ENCODE measurements around the gene CST3. TPM values are rescaled to one million over a fixed set of nuclear protein-coding genes. Genes with fewer than 3 reads are reported as not detected.

The CST3 gene
- polyA plus RNA-seq, 1 donor (not counting 4 experiments of a cell fraction or from before 2014, with no cell fraction given): 194 TPM

GRCh38 chr20:23608251-23608846 lies 29.4 kb downstream of the CST3 start:
- Histone ChIP-seq H4K20me1 (ENCODE audit: control insufficient read depth, extremely low read depth, insufficient read depth, low read length) (no peaks in the 10 kb centered on the region), H3K4me2 (ENCODE audit: control insufficient read depth, extremely low read depth, insufficient read depth, low read depth, low read length) (no peak overlapping the region), H2AFZ (ENCODE audit: control insufficient read depth, low read length) (no peak overlapping the region), H3K9ac (ENCODE audit: control insufficient read depth, extremely low read depth, insufficient read depth, low read length) (no peak overlapping the region), H3K79me2 (ENCODE audit: control insufficient read depth, insufficient read depth, low read length) (no peaks in the 10 kb centered on the region), H3K27ac (ENCODE audit: control insufficient read depth, insufficient read depth, low read length) (no peak overlapping the region), H3K4me1 (ENCODE audit: control insufficient read depth, extremely low read depth, insufficient read depth, low read length) (no peaks in the 10 kb centered on the region), H3K27me3 (ENCODE audit: control insufficient read depth, extremely low read depth, insufficient read depth, low read length) (no peaks in the 10 kb centered on the region), H3K4me3 (ENCODE audit: control insufficient read depth in 2 of 3, extremely low read depth in 1 of 3, insufficient read depth in 2 of 3, low read depth in 1 of 3, low read length in 3 of 3) (no peak overlapping the region), H3K36me3 (ENCODE audit: control insufficient read depth in 2 of 2, extremely low read depth in 1 of 2, insufficient read depth in 2 of 2, low read length in 2 of 2) (no peaks in the 10 kb centered on the region), H3K9me1 (ENCODE audit: control insufficient read depth, extremely low read depth, insufficient read depth, low read length) (no peaks in the 10 kb centered on the region), H3K9me3 (ENCODE audit: control insufficient read depth, low read depth, low read length) (no peaks in the 10 kb centered on the region)
- no peak for FAIRE-seq
- TF ChIP-seq CTCF (optimal IDR thresholded peaks at IDR 0.05 in 1 of 3, IDR thresholded peaks at IDR 0.05 in 1 of 3, conservative IDR thresholded peaks at IDR 0.05 in 1 of 3; ENCODE audit: extremely low read depth in 1 of 3, insufficient read depth in 2 of 3, low read length in 3 of 3) (no peak), EZH2 (IDR thresholded peaks at IDR 0.05; ENCODE audit: low read length) (no peak)
- DNase-seq (ENCODE audit: low read depth, low spot score): no peak
- dilution Hi-C loops (cut with MboI; ENCODE audit: extremely low pct_ligation_motif_present, low sequenced_read_pairs): loop anchor here (25.0 kb wide), 1 partner anchor 196 kb away; the partner anchor contains the start of gene NAPB

- Histone ChIP-seq H3K79me2 (ENCODE audit: control insufficient read depth, insufficient read depth, low read length) (no peaks in the 10 kb centered on the region), H3K4me1 (ENCODE audit: control insufficient read depth, extremely low read depth, insufficient read depth, low read length) (no peaks in the 10 kb centered on the region), H3K27ac (ENCODE audit: control insufficient read depth, insufficient read depth, low read length) (no peak overlapping the region), H3K9me3 (ENCODE audit: control insufficient read depth, low read depth, low read length) (no peaks in the 10 kb centered on the region), H3K9ac (ENCODE audit: control insufficient read depth, extremely low read depth, insufficient read depth, low read length) (no peak overlapping the region), H3K4me3 (ENCODE audit: control insufficient read depth in 2 of 3, extremely low read depth in 1 of 3, insufficient read depth in 2 of 3, low read depth in 1 of 3, low read length in 3 of 3) (no peak overlapping the region), H2AFZ (ENCODE audit: control insufficient read depth, low read length) (no peak overlapping the region), H4K20me1 (ENCODE audit: control insufficient read depth, extremely low read depth, insufficient read depth, low read length) (no peaks in the 10 kb centered on the region), H3K27me3 (ENCODE audit: control insufficient read depth, extremely low read depth, insufficient read depth, low read length) (no peaks in the 10 kb centered on the region), H3K4me2 (ENCODE audit: control insufficient read depth, extremely low read depth, insufficient read depth, low read depth, low read length) (no peak overlapping the region), H3K9me1 (ENCODE audit: control insufficient read depth, extremely low read depth, insufficient read depth, low read length) (no peaks in the 10 kb centered on the region), H3K36me3 (ENCODE audit: control insufficient read depth in 2 of 2, extremely low read depth in 1 of 2, insufficient read depth in 2 of 2, low read length in 2 of 2) (no peaks in the 10 kb centered on the region)
- FAIRE-seq: no peak
- TF ChIP-seq EZH2 (IDR thresholded peaks at IDR 0.05; ENCODE audit: low read length): no peak
- no peak for TF ChIP-seq CTCF (optimal IDR thresholded peaks at IDR 0.05 in 1 of 3, IDR thresholded peaks at IDR 0.05 in 1 of 3, conservative IDR thresholded peaks at IDR 0.05 in 1 of 3; ENCODE audit: extremely low read depth in 1 of 3, insufficient read depth in 2 of 3, low read length in 3 of 3)
- dilution Hi-C loops (cut with MboI; ENCODE audit: extremely low pct_ligation_motif_present, low sequenced_read_pairs): loop anchor here (25.0 kb wide), 1 partner anchor 195 kb away; the partner anchor contains the start of gene NAPB
- DNase-seq (ENCODE audit: low read depth, low spot score): no peak
These were observed 30.1 kb downstream of the CST3 start for GRCh38 chr20:23607497-23608245.
